ENCODE results near the gene RAMAC.
"Not testable (repeated sequence)": the region's sequence is repeated elsewhere in the genome, so short reads cannot be mapped to it uniquely, and the experiment has no call there.

The RAMAC gene

DNA sequence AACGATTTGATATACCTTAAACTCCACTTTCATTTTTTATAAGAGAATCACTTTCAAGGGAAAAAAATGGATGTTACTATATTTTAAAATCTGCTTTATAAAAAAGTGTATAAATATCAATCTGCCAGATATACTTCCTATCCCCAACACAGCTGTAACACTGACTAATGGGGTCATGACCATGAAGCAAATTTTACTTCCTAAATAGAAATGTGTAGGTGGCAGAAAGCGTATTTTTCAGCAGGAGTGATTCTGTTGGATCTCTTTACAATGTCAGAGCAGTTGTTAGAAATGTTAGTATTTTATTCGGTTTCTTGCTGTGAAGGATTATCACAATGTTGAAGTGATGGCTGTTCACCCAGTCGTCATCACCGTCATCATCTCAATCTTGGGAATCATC is 30.9 kb downstream of the RAMAC start:
- no peak for DNase-seq

- DNase-seq: no peak
Measured at GRCh38 chr15:83018436-83018835, 32.4 kb downstream of the RAMAC start.

- DNase-seq: no peak
Measured at GRCh38 chr15:83030021-83030420, 44.0 kb downstream of the RAMAC start.

- not testable (repeated sequence) for DNase-seq
Measured at GRCh38 chr15:83031234-83031633, 45.2 kb downstream of the RAMAC start.

GRCh38 chr15:83036253-83036652 is 50.2 kb downstream of the RAMAC start:
- DNase-seq: no peak

GRCh38 chr15:83039206-83039605 is 53.2 kb downstream of the RAMAC start:
- no peak for DNase-seq

Measured in cortex of kidney (tissue), 1 donor.